ENCODE measurements around the gene IFIT3.
A peak's percentile ranks its signal among the peaks of the same experiment; 100 is the strongest.

IFIT3 gene

GRCh38 chr10:89362929-89363328, 35.1 kb downstream of the IFIT3 start:
- DNase-seq (ENCODE audit: low read depth): no peak

- no peak for DNase-seq (ENCODE audit: low read depth)
Measured at GRCh38 chr10:89363729-89364442, 36.1 kb downstream of the IFIT3 start.

GRCh38 chr10:89364531-89364930, 36.7 kb downstream of the IFIT3 start:
- no peak for DNase-seq (ENCODE audit: low read depth)

DNA sequence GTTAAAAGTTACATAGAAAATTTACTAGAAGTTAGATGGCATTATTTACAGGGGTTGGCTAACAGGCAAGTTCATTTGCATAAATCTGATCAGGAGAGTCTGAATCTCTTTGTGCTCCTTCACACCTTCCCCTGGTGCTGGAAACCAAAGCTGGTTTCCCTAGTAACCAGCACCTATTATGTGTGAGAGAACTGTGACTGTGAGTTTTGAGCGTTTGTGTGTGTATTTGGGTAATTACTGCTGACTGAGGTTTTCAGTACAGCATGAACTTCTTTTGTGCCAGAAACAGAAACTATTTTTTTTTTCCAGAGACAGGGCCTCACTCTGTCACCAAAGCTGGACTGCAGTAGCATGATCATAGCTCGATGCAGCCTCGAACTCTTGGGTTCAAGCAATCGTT, 39.7 kb downstream of the IFIT3 start:
- no peak for DNase-seq (ENCODE audit: low read depth)

DNA sequence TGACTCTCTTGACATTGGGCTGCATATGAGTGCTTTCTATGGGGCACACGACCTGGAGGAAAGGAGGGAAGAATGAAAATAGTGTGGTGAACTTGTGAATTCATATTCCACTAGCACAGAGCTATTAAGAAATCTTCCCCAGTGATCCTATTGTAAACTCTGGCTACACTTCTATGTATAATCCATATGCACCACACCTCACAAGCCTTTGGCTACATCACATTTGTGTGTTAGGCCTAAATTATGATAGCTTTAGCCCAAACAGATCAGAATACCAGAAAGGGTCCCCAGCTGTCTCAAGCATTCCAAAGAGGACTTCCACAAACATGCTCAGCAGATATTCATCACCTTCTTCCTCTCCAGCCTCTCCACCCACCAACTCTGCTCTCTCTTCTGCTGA, 40.3 kb downstream of the IFIT3 start:
- no peak for DNase-seq (ENCODE audit: low read depth)

- DNase-seq (ENCODE audit: low read depth): peak; percentile 44
Measured at GRCh38 chr10:89369156-89370105, 41.6 kb downstream of the IFIT3 start.

DNA sequence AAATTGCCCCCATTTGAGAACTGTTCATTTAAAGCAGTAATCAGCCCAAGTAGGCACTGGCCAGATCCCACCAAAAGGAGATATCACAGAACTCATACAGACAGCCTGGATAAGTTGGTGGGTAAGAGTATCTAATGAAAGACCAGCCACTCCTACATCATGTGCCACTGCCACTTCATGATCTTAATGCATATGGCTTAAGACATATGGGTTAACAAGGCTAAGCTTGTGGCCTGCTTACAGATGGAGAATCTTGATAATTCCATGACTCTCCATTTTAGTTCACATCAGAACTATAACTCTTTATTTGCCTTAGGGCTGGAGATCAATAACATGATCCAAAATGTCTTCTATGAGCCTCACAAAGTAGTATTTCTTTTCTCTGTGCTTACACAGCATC, 43.3 kb downstream of the IFIT3 start:
- DNase-seq (ENCODE audit: low read depth): no peak

DNA sequence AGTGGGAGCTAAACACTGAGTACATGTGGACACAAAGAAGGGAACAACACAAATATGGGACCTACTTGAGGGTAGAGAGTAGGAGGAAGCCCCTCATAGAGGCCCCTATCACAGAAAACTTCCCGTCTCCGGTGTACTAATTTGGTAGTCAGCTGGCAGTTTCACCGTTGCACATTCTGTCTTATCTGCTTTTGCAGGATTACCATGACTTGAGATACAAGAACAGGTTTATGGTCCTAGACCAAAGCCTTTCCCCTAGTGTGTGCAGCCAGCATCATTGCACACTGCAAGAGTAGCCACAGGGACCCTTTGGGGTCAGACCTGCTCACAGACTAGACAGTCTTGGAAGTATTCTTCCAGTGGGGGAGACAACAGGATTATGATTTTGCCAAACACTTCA, 44.2 kb downstream of the IFIT3 start:
- DNase-seq (ENCODE audit: low read depth): no peak

- DNase-seq (ENCODE audit: low read depth): peak; percentile 98
Measured at GRCh38 chr10:89373916-89374711, 46.3 kb downstream of the IFIT3 start.

GRCh38 chr10:89374713-89375141, 46.9 kb downstream of the IFIT3 start:
- no peak for DNase-seq (ENCODE audit: low read depth)

- no peak for DNase-seq (ENCODE audit: low read depth)
Measured at GRCh38 chr10:89377705-89378637, 50.2 kb downstream of the IFIT3 start, which contains the start of gene IFIT1B. Gene IFIT1B (plus strand): TSS chr10:89378056. CDS start chr10:89378136, 80 bp downstream.

DNA sequence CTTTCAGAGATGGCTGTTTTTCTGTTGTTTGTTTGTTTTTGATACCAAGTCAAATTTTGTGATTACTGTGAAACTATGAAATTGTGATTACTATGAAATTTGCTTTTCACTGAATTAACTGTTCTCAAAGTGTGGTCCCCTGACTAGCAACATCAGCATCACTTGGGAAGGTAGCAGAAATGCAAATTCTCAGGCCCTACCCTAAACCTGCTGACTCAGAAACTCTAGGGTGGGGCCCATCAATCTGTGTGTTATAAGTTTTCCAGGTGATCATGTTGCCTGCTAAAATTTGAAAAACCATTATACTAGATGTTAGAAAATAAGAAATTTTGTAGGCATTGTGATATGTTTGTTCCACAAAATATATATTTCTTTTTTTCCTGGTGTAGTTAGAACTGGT, 51.3 kb downstream of the IFIT3 start:
- DNase-seq (ENCODE audit: low read depth): no peak

DNA sequence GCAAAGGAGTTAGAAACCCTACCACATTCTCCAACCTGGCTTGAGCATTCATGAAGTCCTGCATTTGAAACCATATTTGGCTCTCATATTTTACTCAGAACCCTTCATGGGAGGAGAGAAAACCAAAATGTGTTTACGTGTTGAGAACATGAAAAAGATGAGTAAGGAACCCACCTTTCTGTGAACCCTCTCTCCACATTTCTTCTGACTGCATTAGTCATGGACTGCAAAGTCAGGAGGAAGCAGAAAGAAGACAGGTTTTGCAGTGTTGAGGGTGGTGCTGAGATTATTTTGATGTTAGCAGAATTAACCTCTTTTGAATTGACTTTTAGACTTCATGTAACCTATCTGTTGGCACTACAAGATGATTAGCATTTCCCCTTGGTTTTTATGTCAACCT, 55.0 kb downstream of the IFIT3 start:
- no peak for DNase-seq (ENCODE audit: low read depth)

- DNase-seq (ENCODE audit: low read depth): no peak
Measured at GRCh38 chr10:89384474-89385340, 56.9 kb downstream of the IFIT3 start.

GRCh38 chr10:89388806-89389205, 61.0 kb downstream of the IFIT3 start:
- no peak for DNase-seq (ENCODE audit: low read depth)

GRCh38 chr10:89389254-89389653, 61.5 kb downstream of the IFIT3 start:
- DNase-seq (ENCODE audit: low read depth): peak; percentile 21
